Measurements from ENCODE around the gene NEDD9. TPM values are rescaled to one million over a fixed set of nuclear protein-coding genes. Genes with fewer than 3 reads are reported as not detected.

NEDD9 gene
- total RNA-seq, 1 donor from 2014 or later = 21.4 TPM

DNA sequence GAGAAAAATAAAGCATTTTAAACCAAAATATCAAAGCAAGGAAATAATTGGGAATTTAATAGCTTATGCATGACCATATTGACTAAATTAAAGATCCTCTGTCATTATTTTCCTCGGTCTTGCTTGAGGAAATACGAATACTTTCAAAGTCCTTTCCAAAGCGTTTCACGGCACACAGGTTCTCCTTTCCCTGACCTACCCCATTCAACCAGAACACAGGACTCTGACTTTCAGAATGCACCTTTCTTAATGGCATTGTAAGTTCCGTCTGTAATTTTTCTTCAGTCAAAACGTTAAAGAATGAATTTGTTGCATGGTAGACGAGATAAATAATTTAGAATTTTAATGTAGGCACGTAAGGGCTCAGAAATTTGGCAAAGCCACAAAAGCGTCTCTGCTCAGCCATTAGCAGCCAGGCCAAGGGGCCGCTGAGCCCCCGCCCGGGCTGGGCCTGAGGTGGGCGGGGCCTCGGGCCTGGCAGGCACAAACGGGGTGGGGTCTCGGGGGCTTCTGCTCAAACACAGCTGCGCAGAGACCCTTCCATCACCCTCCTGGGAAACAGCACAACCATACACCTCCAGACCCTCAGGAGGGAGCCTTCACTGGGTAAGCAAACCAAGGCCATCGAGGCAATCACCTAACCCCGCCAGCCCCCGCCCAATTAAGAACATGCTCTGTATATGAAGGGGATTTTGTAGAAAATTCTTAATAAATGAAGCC, 3.4 kb downstream of the NEDD9 start:
- Histone ChIP-seq H3K27me3 (ENCODE audit: control insufficient read depth in 3 of 3, insufficient read depth in 3 of 3, low read length in 3 of 3) (no peaks in the 10 kb centered on the region), H3K9me3 (ENCODE audit: control insufficient read depth in 3 of 3, low read length in 3 of 3) (no peaks in the 10 kb centered on the region), H3K27ac (ENCODE audit: low read depth, low read length) (peak overlapping the region; percentile 85), H3K4me3 (ENCODE audit: low read length in 3 of 3) (peak overlapping the region in 2 of 3 donors; percentile 37 to 50), H3K4me1 (ENCODE audit: control insufficient read depth in 3 of 3, insufficient read depth in 3 of 3, low read length in 3 of 3) (peaks cover 11 to 27% (median 12%) of the 10 kb centered on the region in 3 donors), H3K36me3 (ENCODE audit: control insufficient read depth in 3 of 3, insufficient read depth in 3 of 3, low read length in 3 of 3) (no peaks in the 10 kb centered on the region), H3K9ac (ENCODE audit: low read depth in 1 of 3, low read length in 3 of 3) (peak overlapping the region; percentile 43 to 63 (median 57))

DNA sequence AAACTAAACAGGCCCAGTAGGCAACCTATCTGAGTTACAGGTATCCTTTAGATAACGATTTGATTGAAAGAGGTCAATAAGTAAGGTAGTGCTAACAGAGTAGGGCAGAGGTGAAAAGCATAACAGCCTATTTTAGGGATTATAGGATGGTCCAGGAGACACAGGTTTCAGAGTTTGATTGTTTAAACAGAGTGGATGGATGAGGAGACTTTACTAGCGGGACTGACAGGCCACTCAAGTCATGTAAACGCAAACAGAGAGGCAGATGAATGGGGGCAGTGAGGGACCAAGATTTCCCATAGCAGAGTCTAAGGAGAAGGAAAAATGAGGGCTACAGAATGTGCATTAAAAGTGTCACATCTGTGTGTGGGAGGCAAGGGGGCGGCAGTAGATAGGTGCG, 4.8 kb downstream of the NEDD9 start:
- no peaks in the 10 kb centered on the region for H3K9me3 ChIP-seq (ENCODE audit: control insufficient read depth in 3 of 3, low read length in 3 of 3)
- H3K36me3 ChIP-seq (ENCODE audit: control insufficient read depth in 3 of 3, insufficient read depth in 3 of 3, low read length in 3 of 3) = no peaks in the 10 kb centered on the region
- peak overlapping the region in 1 of 3 donors; percentile 9 for H3K9ac ChIP-seq (ENCODE audit: low read depth in 1 of 3, low read length in 3 of 3)
- no peak overlapping the region for H3K4me3 ChIP-seq (ENCODE audit: low read length in 3 of 3)
- H3K4me1 ChIP-seq (ENCODE audit: control insufficient read depth in 3 of 3, insufficient read depth in 3 of 3, low read length in 3 of 3) = peaks cover 7 to 16% (median 9%) of the 10 kb centered on the region in 3 donors
- H3K27me3 ChIP-seq (ENCODE audit: control insufficient read depth in 3 of 3, insufficient read depth in 3 of 3, low read length in 3 of 3) = no peaks in the 10 kb centered on the region
- no peak overlapping the region for H3K27ac ChIP-seq (ENCODE audit: low read depth, low read length)

DNA sequence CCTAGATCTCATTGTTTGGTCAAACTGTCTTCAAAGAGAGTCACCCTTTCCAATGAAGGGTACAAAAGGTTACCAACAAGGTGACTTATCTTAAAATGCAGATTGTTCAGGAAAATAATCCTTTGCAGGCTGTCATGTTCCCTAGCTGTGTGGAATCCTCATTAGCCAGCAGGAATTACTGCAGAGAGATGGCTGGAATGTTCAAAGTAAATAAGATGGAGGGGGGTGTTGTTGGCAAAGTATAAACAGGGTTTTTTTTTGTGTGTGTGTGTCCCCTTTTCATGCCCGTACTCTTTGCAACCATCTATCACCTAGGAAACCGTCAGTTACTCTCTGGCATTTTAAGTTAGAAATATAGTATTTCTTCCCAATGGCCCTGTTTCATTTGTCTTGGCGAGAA, 6.5 kb downstream of the NEDD9 start:
- peaks cover 3 to 9% (median 3%) of the 10 kb centered on the region in 3 donors for H3K4me1 ChIP-seq (ENCODE audit: control insufficient read depth in 3 of 3, insufficient read depth in 3 of 3, low read length in 3 of 3)
- H3K4me3 ChIP-seq (ENCODE audit: low read length in 3 of 3) = no peak overlapping the region
- H3K27ac ChIP-seq (ENCODE audit: low read depth, low read length) = no peak overlapping the region

DNA sequence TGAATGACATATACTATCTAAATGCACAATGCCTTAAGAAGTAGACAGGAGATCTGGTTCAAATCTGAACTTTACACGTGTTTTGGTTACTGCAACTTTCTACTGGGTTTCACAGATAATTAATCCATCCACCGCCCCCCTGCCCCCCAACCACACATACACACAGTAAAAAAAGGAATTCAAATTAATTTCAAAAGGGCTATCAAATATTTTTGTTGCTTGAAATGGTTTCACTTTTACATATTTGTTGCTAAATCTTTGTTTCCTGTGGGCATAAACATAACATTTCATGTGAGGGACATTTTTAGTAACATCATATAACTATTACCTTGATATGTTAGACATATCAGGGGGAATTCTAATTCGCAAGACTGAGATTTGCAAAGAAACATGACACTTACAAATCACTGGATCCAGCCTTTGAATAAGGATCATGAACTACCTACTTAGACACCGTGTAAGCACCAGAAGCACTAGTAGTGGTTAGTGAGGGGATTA, 7.5 kb downstream of the NEDD9 start:
- Histone ChIP-seq H3K4me1 (ENCODE audit: control insufficient read depth in 3 of 3, insufficient read depth in 3 of 3, low read length in 3 of 3) (peaks cover 0 to 10% (median 3%) of the 10 kb centered on the region in 3 donors), H3K36me3 (ENCODE audit: control insufficient read depth in 3 of 3, insufficient read depth in 3 of 3, low read length in 3 of 3) (no peaks in the 10 kb centered on the region), H3K4me3 (ENCODE audit: low read length in 3 of 3) (no peak overlapping the region), H3K27me3 (ENCODE audit: control insufficient read depth in 3 of 3, insufficient read depth in 3 of 3, low read length in 3 of 3) (no peaks in the 10 kb centered on the region), H3K9me3 (ENCODE audit: control insufficient read depth in 3 of 3, low read length in 3 of 3) (no peaks in the 10 kb centered on the region), H3K27ac (ENCODE audit: low read depth, low read length) (no peak overlapping the region), H3K9ac (ENCODE audit: low read depth in 1 of 3, low read length in 3 of 3) (no peak overlapping the region)

More for the DNA sequence above, 6.5 kb downstream of the NEDD9 start:
- Histone ChIP-seq H3K36me3 (ENCODE audit: control insufficient read depth in 3 of 3, insufficient read depth in 3 of 3, low read length in 3 of 3) (no peaks in the 10 kb centered on the region), H3K27me3 (ENCODE audit: control insufficient read depth in 3 of 3, insufficient read depth in 3 of 3, low read length in 3 of 3) (no peaks in the 10 kb centered on the region), H3K9ac (ENCODE audit: low read depth in 1 of 3, low read length in 3 of 3) (no peak overlapping the region), H3K9me3 (ENCODE audit: control insufficient read depth in 3 of 3, low read length in 3 of 3) (no peaks in the 10 kb centered on the region)

DNA sequence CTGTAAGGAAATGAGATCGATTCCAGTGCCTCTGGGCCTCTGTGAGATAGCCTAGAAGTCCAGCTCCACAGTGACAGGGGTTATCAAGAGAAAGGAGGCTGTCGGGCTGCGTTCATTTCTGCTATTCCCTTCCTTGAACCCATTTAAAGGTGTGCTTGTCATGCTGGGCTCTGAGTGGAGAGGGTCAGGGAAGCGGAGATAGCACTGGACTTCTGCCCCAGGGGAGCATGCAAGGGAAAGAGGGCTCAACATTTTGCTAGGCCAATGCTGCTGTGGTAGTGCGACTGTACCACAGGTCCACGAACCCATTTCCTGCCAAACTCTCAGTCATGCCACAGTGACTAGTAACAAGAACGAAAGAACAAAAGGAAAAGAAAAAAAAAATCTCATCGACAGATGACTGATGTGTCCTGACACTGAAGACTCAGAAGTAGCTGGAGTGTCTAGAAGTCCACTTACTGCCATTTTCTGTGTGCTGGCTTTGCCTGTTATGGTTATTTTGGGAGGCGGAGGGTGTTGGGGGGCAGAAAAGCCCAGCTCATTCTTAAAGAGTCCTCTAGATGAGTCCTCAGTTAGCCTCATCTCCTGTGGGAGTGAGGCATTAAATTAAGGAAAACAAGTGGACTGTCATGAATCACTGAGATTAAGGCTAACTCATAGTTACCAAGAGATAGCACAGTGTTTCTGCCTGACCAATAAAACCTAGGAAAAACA, 8.1 kb downstream of the NEDD9 start:
- H3K4me1 ChIP-seq (ENCODE audit: control insufficient read depth in 3 of 3, insufficient read depth in 3 of 3, low read length in 3 of 3) = peaks cover 2 to 16% (median 3%) of the 10 kb centered on the region in 3 donors
- H3K4me3 ChIP-seq (ENCODE audit: low read length in 3 of 3) = no peak overlapping the region
- H3K36me3 ChIP-seq (ENCODE audit: control insufficient read depth in 3 of 3, insufficient read depth in 3 of 3, low read length in 3 of 3) = no peaks in the 10 kb centered on the region
- no peaks in the 10 kb centered on the region for H3K9me3 ChIP-seq (ENCODE audit: control insufficient read depth in 3 of 3, low read length in 3 of 3)
- peak overlapping the region; percentile 57 for H3K27ac ChIP-seq (ENCODE audit: low read depth, low read length)
- H3K9ac ChIP-seq (ENCODE audit: low read depth in 1 of 3, low read length in 3 of 3) = peak overlapping the region in 1 of 3 donors; percentile 58
- H3K27me3 ChIP-seq (ENCODE audit: control insufficient read depth in 3 of 3, insufficient read depth in 3 of 3, low read length in 3 of 3) = no peaks in the 10 kb centered on the region

DNA sequence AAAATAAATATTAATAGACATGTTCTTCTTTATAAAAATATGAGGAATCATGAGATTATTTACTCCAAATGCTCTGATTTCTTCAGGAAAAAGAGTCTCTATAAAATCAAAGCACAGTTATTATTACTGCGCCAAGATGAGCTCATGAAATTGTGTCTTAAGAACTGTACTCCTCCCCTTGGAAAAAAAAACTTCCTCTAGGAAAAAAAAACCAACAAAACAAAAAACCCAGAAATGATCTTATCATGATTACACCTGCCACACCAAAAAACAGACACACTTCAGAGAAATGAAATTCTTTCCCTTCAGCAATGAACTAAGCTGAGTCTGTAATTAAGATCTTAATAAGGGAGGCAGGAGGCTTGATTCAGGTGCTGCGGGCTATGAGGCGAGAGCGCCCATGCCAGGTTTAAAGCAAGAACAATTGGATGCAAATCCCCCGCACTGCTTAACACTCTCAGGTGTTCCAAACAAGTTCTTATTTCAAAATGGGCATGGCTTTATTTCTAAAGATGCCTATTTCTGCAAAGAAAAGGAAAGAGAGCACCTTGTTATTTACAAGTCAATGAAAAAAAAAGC, 9.1 kb downstream of the NEDD9 start:
- no peak overlapping the region for H3K4me3 ChIP-seq (ENCODE audit: low read length in 3 of 3)
- no peaks in the 10 kb centered on the region for H3K36me3 ChIP-seq (ENCODE audit: control insufficient read depth in 3 of 3, insufficient read depth in 3 of 3, low read length in 3 of 3)
- no peaks in the 10 kb centered on the region for H3K9me3 ChIP-seq (ENCODE audit: control insufficient read depth in 3 of 3, low read length in 3 of 3)
- H3K4me1 ChIP-seq (ENCODE audit: control insufficient read depth in 3 of 3, insufficient read depth in 3 of 3, low read length in 3 of 3) = peaks cover 3 to 17% (median 7%) of the 10 kb centered on the region in 3 donors
- no peaks in the 10 kb centered on the region for H3K27me3 ChIP-seq (ENCODE audit: control insufficient read depth in 3 of 3, insufficient read depth in 3 of 3, low read length in 3 of 3)
- H3K9ac ChIP-seq (ENCODE audit: low read depth in 1 of 3, low read length in 3 of 3) = no peak overlapping the region
- peak overlapping the region; percentile 57 for H3K27ac ChIP-seq (ENCODE audit: low read depth, low read length)

DNA sequence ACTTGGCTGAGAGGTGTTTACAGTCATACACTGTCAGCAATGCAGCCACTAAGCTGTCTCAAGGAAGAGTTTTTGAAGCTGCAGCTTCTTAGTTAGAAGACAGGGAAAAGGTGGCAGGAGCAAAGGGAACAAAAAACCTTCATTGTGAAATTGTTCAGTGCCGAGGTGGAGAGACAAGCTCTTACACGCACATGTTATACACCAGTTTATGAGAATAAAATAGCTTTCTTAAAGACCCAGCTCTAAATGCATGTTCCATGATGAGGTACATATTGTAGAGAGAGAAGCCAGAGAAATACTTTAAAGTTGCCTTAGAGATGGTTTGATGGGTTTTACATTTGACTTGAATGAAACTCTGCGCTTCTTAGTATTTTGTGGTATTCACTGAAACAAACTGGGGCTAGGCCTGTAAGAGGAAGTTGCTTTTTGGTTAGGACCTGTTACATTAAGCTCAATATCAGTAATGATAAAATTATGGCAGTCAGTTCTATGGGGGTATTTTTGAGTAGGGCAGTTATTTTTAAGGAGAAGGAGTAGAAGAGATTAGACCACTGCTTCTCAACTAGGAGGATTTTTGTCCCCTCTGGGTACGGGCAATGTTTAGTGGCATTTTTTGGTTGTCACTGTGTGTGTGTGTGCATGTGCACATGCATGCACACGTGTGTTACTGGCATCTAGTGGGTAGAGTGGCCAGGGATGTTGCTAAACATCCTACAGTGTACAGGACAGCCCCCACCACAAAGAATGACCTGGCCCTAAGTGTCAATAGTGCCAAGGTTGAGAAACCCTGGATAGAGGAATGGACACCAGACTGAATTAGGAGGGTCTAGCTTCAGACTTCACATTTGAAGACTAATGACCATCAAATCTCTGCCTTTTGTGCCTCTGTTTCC, 9.8 kb downstream of the NEDD9 start:
- H3K27ac ChIP-seq (ENCODE audit: low read depth, low read length) = peak overlapping the region; percentile 1
- H3K27me3 ChIP-seq (ENCODE audit: control insufficient read depth in 3 of 3, insufficient read depth in 3 of 3, low read length in 3 of 3) = no peaks in the 10 kb centered on the region
- H3K4me3 ChIP-seq (ENCODE audit: low read length in 3 of 3) = no peak overlapping the region
- peaks cover 4 to 17% (median 14%) of the 10 kb centered on the region in 3 donors for H3K4me1 ChIP-seq (ENCODE audit: control insufficient read depth in 3 of 3, insufficient read depth in 3 of 3, low read length in 3 of 3)
- no peaks in the 10 kb centered on the region for H3K36me3 ChIP-seq (ENCODE audit: control insufficient read depth in 3 of 3, insufficient read depth in 3 of 3, low read length in 3 of 3)
- no peaks in the 10 kb centered on the region for H3K9me3 ChIP-seq (ENCODE audit: control insufficient read depth in 3 of 3, low read length in 3 of 3)
- H3K9ac ChIP-seq (ENCODE audit: low read depth in 1 of 3, low read length in 3 of 3) = no peak overlapping the region

DNA sequence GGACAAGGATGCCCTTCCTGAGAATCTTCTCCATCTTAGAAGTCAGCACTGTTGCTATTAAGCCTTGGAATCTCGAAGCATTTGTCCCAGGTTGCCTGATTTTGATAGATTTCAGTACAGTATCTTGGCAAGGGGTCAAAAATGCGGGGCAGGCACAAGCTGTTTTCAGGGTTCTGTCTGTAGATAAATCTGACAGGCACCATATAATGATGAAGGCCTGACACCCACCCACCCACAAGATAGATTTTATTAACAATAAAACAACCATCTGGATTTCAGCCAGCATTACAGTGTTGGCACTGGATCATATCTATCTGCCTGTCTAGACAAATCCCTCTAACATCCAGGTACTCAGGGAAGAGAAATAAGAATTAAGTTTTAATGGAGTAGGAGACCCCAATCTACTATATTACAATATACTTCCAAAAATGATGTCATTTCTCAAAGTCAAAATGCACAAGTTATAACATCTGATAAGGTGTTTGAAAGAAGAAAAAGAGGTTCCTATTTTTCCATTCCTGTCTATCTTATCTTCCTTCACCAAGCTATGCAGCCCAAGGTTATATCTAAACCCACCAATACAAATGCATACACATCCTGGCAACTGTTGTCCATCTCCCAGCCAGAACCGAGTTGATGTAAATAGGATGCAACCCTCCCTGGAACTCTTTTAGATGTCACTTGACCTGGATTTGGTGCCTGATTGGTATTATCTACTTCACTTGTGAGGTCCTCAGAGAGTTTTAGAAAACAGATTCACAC, 10.7 kb downstream of the NEDD9 start:
- Histone ChIP-seq H3K36me3 (ENCODE audit: control insufficient read depth in 3 of 3, insufficient read depth in 3 of 3, low read length in 3 of 3) (no peaks in the 10 kb centered on the region), H3K27me3 (ENCODE audit: control insufficient read depth in 3 of 3, insufficient read depth in 3 of 3, low read length in 3 of 3) (no peaks in the 10 kb centered on the region)

DNA sequence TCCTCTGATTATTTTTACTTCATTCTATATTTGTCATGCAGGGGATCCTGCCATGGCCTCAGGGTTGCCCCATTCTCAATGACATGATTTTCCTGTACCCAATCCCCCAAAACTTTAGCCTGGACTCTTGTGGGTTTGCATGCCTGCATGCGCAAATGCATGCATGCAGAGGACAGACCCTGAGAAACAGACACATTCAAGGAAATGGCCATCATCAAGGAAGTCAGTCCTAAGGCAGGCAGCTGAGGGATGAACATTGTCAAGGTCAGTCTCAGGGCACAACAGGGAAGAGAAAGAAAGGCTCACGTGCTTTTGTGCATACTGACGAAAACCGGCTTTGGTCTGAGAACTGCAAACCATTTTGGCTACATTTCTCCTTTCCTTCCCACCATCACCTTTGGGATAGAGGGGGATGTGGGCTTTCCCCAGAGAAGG, 13.1 kb downstream of the NEDD9 start:
- no peaks in the 10 kb centered on the region for H3K27me3 ChIP-seq (ENCODE audit: control insufficient read depth in 3 of 3, insufficient read depth in 3 of 3, low read length in 3 of 3)
- H3K4me1 ChIP-seq (ENCODE audit: control insufficient read depth in 3 of 3, insufficient read depth in 3 of 3, low read length in 3 of 3) = peaks cover 28 to 40% (median 31%) of the 10 kb centered on the region in 3 donors
- no peak overlapping the region for H3K9ac ChIP-seq (ENCODE audit: low read depth in 1 of 3, low read length in 3 of 3)
- no peak overlapping the region for H3K4me3 ChIP-seq (ENCODE audit: low read length in 3 of 3)
- H3K9me3 ChIP-seq (ENCODE audit: control insufficient read depth in 3 of 3, low read length in 3 of 3) = no peaks in the 10 kb centered on the region
- no peaks in the 10 kb centered on the region for H3K36me3 ChIP-seq (ENCODE audit: control insufficient read depth in 3 of 3, insufficient read depth in 3 of 3, low read length in 3 of 3)
- H3K27ac ChIP-seq (ENCODE audit: low read depth, low read length) = peak overlapping the region; percentile 56

More for the DNA sequence above, 10.7 kb downstream of the NEDD9 start:
- peak overlapping the region in 1 of 3 donors; percentile 16 for H3K4me3 ChIP-seq (ENCODE audit: low read length in 3 of 3)
- H3K27ac ChIP-seq (ENCODE audit: low read depth, low read length) = peak overlapping the region; percentile 1
- no peaks in the 10 kb centered on the region for H3K9me3 ChIP-seq (ENCODE audit: control insufficient read depth in 3 of 3, low read length in 3 of 3)
- no peak overlapping the region for H3K9ac ChIP-seq (ENCODE audit: low read depth in 1 of 3, low read length in 3 of 3)
- peaks cover 12 to 24% (median 21%) of the 10 kb centered on the region in 3 donors for H3K4me1 ChIP-seq (ENCODE audit: control insufficient read depth in 3 of 3, insufficient read depth in 3 of 3, low read length in 3 of 3)

All from skeletal muscle tissue (tissue), 4 donors.